Uterus (tissue), 2 donors: ENCODE measurements around the gene TRIM45.

Experiments used
- POLR2A ChIP-seq, 2 donors: fragments of 450-650 bp; IDR thresholded peaks; one replicate each; pipeline ENCODE4 v1.6.1; 2016; ENCODE audit warnings: antibody characterized with exemption in 2 of 2, mild to moderate bottlenecking in 1 of 2, moderate library complexity in 1 of 2
- TF ChIP-seq, protein P1 (sequence below), 4 experiments: fragments of 200-600 bp in 2 of 4; fragments of 450-650 bp in 2 of 4; sonication (generic) in 2 of 4; IDR thresholded peaks; one replicate each; pipeline ENCODE4 v1.5.1; 2016 to 2019; ENCODE audit warnings: antibody characterized with exemption in 4 of 4, mild to moderate bottlenecking in 2 of 4, moderate library complexity in 1 of 4

DNA sequence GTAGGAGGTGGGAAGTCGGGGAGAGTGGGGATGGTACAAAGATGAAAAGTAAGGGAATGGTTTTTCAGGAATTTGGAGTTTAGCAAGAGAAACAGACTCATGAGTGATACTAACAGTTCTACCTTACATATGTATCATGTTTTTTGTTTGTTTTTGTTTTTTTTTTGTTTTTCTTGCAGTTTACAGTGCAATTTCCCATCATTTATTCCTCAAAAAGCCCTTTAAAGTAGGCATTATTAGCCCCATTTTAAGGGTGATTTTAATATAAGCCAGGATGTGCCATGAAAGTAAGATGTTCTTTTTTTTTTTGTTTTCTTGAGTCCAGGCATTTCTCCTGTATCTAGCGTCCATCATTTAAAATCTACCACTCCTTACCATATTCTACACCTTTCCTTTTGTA lies 13.8 kb upstream of the TRIM45 start:
- TF ChIP-seq, protein P1, sequence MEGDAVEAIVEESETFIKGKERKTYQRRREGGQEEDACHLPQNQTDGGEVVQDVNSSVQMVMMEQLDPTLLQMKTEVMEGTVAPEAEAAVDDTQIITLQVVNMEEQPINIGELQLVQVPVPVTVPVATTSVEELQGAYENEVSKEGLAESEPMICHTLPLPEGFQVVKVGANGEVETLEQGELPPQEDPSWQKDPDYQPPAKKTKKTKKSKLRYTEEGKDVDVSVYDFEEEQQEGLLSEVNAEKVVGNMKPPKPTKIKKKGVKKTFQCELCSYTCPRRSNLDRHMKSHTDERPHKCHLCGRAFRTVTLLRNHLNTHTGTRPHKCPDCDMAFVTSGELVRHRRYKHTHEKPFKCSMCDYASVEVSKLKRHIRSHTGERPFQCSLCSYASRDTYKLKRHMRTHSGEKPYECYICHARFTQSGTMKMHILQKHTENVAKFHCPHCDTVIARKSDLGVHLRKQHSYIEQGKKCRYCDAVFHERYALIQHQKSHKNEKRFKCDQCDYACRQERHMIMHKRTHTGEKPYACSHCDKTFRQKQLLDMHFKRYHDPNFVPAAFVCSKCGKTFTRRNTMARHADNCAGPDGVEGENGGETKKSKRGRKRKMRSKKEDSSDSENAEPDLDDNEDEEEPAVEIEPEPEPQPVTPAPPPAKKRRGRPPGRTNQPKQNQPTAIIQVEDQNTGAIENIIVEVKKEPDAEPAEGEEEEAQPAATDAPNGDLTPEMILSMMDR (IDR thresholded peaks at IDR 0.05): no peak
- no peak for TF ChIP-seq POLR2A (IDR thresholded peaks at IDR 0.05)
